ENCODE data around the gene MYO10.

- TF ChIP-seq SUZ12 (IDR thresholded peaks at IDR 0.05; ENCODE audit: extremely low read depth, insufficient read depth, insufficient read length) (no peak), YY1 (IDR thresholded peaks at IDR 0.05; ENCODE audit: insufficient read depth, insufficient read length) (no peak)
Observed at GRCh38 chr5:16844952-16845351, 91.1 kb downstream of the MYO10 start.
